HEK293 (cell line): ENCODE data around the gene GALC.

Experiments
- CTCF ChIA-PET: fragments of 350-600 bp; formaldehyde crosslinking; extraction: SDS; loops from one replicate; lab custom pipeline; 2021; ENCODE audit warnings: antibody characterized with exemption; lab: Yijun Ruan, JAX
- POLR2A ChIA-PET: fragments of 300-600 bp; formaldehyde crosslinking; extraction: SDS; loops from one replicate; lab custom pipeline; 2020; ENCODE audit warnings: antibody characterized with exemption, inconsistent platforms; lab: Yijun Ruan, JAX
- H3K27ac ChIP-seq: fragments of 200-500 bp; sonication (Bioruptor generic); 2 replicates; pipeline ENCODE4 v1.5.1; 2014; ENCODE audit warnings: low read depth, low read length, control low read depth, inconsistent platforms; ENCODE audit errors: extremely low read depth
- H3K36me3 ChIP-seq, 2 experiments: fragments of 200-500 bp in 1 of 2; sonication (Bioruptor generic) in 1 of 2; 1 replicate in 1 of 2; 2 replicates in 1 of 2; pipeline ENCODE4 v1.5.1; 2014 to 2017; ENCODE audit warnings: inconsistent platforms in 2 of 2, low read length in 2 of 2; ENCODE audit not compliant: control insufficient read depth in 2 of 2, insufficient read depth in 1 of 2
- H3K4me1 ChIP-seq: fragments of 200-500 bp; sonication (Bioruptor generic); 2 replicates; pipeline ENCODE4 v1.5.1; 2014; ENCODE audit warnings: mild to moderate bottlenecking, low read length, inconsistent platforms; ENCODE audit not compliant: control insufficient read depth, insufficient read depth
- H3K4me3 ChIP-seq: 2 replicates; pipeline ENCODE4 v1.5.1; 2011; ENCODE audit warnings: low read depth, mild to moderate bottlenecking, control low read depth, low read length, moderate library complexity
- H3K9me3 ChIP-seq: fragments of 200-500 bp; sonication (Bioruptor generic); 2 replicates; pipeline ENCODE4 v1.5.1; 2014; ENCODE audit warnings: low read depth, low read length, inconsistent platforms; ENCODE audit not compliant: control insufficient read depth, insufficient read depth
- KLF7 ChIP-seq: fragments of 450-650 bp; formaldehyde crosslinking; IDR thresholded peaks from 2 replicates; pipeline ENCODE4 v1.5.1; 2016; ENCODE audit warnings: missing biosample characterization, missing genetic modification characterization, borderline replicate concordance
- KLF8 ChIP-seq: fragments of 450-650 bp; formaldehyde crosslinking; IDR thresholded peaks from 2 replicates; pipeline ENCODE4 v1.5.1; 2016; ENCODE audit warnings: missing biosample characterization, missing genetic modification characterization
- PBX3 ChIP-seq: sonication (generic); formaldehyde crosslinking; IDR thresholded peaks from 2 replicates; pipeline ENCODE4 v1.8.1; 2022; ENCODE audit warnings: mild to moderate bottlenecking, moderate library complexity, missing genetic modification reagents
- SCRT2 ChIP-seq: fragments of 450-650 bp; formaldehyde crosslinking; IDR thresholded peaks from 2 replicates; pipeline ENCODE4 v1.5.1; 2016; ENCODE audit warnings: missing biosample characterization, missing genetic modification characterization
- SETDB1 ChIP-seq: IDR thresholded peaks from one replicate; pipeline ENCODE4 v1.6.1; 2017; ENCODE audit warnings: mild to moderate bottlenecking, low read length, moderate library complexity, mixed read lengths; ENCODE audit not compliant: insufficient read length
- ZBTB10 ChIP-seq: fragments of 450-650 bp; formaldehyde crosslinking; IDR thresholded peaks from 2 replicates; pipeline ENCODE4 v1.5.1; 2016; ENCODE audit warnings: missing biosample characterization, missing genetic modification characterization
- ZBTB6 ChIP-seq: fragments of 450-650 bp; formaldehyde crosslinking; IDR thresholded peaks from 2 replicates; pipeline ENCODE4 v1.5.1; 2017; ENCODE audit warnings: missing biosample characterization, missing genetic modification characterization
- ZNF121 ChIP-seq: fragments of 450-650 bp; formaldehyde crosslinking; IDR thresholded peaks from 2 replicates; pipeline ENCODE4 v1.5.1; 2016; ENCODE audit warnings: missing biosample characterization, missing genetic modification characterization
- ZNF175 ChIP-seq: fragments of 450-650 bp; formaldehyde crosslinking; IDR thresholded peaks from 2 replicates; pipeline ENCODE4 v1.5.1; 2016; ENCODE audit warnings: missing biosample characterization, missing genetic modification characterization
- ZNF19 ChIP-seq: fragments of 450-650 bp; formaldehyde crosslinking; IDR thresholded peaks from 2 replicates; pipeline ENCODE4; 2016; ENCODE audit warnings: missing biosample characterization, missing genetic modification characterization, low read depth
- ZNF26 ChIP-seq: fragments of 450-650 bp; formaldehyde crosslinking; IDR thresholded peaks from 2 replicates; pipeline ENCODE4 v1.5.1; 2016; ENCODE audit warnings: missing biosample characterization, missing genetic modification characterization
- ZNF645 ChIP-seq: fragments of 450-650 bp; formaldehyde crosslinking; IDR thresholded peaks from 2 replicates; pipeline ENCODE4; 2016; ENCODE audit warnings: missing biosample characterization, missing genetic modification characterization
- ZNF660 ChIP-seq: fragments of 450-650 bp; IDR thresholded peaks from 2 replicates; pipeline ENCODE4 v1.5.1; 2018; ENCODE audit warnings: missing biosample characterization, mild to moderate bottlenecking, missing genetic modification characterization
- ZNF785 ChIP-seq: fragments of 450-650 bp; formaldehyde crosslinking; IDR thresholded peaks from 2 replicates; pipeline ENCODE4 v1.5.1; 2016; ENCODE audit warnings: missing biosample characterization, missing genetic modification characterization
- ZSCAN4 ChIP-seq: fragments of 450-650 bp; formaldehyde crosslinking; IDR thresholded peaks from 2 replicates; pipeline ENCODE4 v1.5.1; 2017; ENCODE audit warnings: missing biosample characterization, missing genetic modification characterization

The GALC gene

GRCh38 chr14:88012495-88012894 lies 19.5 kb upstream of the GALC start (continued):
- TF ChIP-seq ZBTB10 (tag by site-specific recombination) (no peak), KLF8 (tag by site-specific recombination) (no peak), ZNF26 (no peak), ZBTB6 (no peak), KLF7 (tag by site-specific recombination) (no peak), PBX3 (CRISPR knock-in tag) (no peak), SCRT2 (no peak), ZNF645 (tag by site-specific recombination) (no peak), ZSCAN4 (tag by site-specific recombination) (no peak)

- Histone ChIP-seq H3K36me3 (no peaks in the 10 kb centered on the region), H3K27ac (no peak overlapping the region), H3K4me3 (no peak overlapping the region)
- TF ChIP-seq ZNF19 (no peak), PBX3 (CRISPR knock-in tag) (no peak), ZNF175 (tag by site-specific recombination) (no peak), ZNF785 (no peak), ZNF660 (tag by site-specific recombination) (no peak), ZNF121 (no peak), SETDB1 (no peak), ZBTB6 (no peak)
- TF ChIP-seq, all 188 proteins: peak for 0
- Histone ChIP-seq H3K4me1 (no peaks in the 10 kb centered on the region), H3K9me3 (no peaks in the 10 kb centered on the region)
- POLR2A ChIA-PET = no interaction called here
- CTCF ChIA-PET = interaction anchor here (1.2 kb wide), 1 partner anchor 179 kb away, joined by 3 read pairs; no protein-coding TSS in a partner anchor
These were observed 17.3 kb upstream of the GALC start for GRCh38 chr14:88010331-88010730.
